Stimulated activated CD4-positive, alpha-beta T cell treated with anti-CD3 and anti-CD28 coated beads, Interleukin-15, amount 100 ng/mL, for 48 hours (primary cell): ENCODE measurements around the gene CAMKK2.
"Not testable (repeated sequence)": the region's sequence is repeated elsewhere in the genome, so short reads cannot be mapped to it uniquely, and the experiment has no call there.

Experiments
- DNase-seq, 2 donors: peaks; one replicate each; pipeline ENCODE4 v3.0.0-alpha.2; 2020; ENCODE audit warnings: low read depth in 2 of 2

CAMKK2 gene

GRCh38 chr12:121224591-121224990 lies 71.9 kb downstream of the CAMKK2 start:
- no peak for DNase-seq

- peak in 1 of 2 donors; percentile 34 for DNase-seq
These were observed 72.9 kb downstream of the CAMKK2 start for GRCh38 chr12:121223292-121224285.

DNA sequence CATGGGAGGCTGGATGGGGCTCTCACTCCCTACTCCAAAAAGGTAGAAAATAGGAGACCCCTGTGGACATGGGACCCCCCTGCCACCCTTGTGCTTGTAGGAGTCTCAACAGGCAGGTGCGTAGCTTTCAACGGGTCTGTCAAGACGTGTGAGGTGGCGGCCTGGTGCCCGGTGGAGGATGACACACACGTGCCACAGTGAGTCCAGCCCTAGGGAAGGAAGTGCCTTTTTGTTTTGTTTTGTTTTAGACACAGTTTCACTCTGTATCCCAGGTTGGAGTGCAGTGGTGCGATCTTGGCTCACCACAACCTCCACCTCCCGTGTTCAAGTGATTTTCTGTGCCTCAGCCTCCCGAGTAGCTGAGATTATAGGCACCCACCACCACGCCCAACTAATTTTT lies 73.7 kb downstream of the CAMKK2 start:
- DNase-seq = no peak

- no peak for DNase-seq
These were observed 77.0 kb downstream of the CAMKK2 start for GRCh38 chr12:121219353-121219986.

DNA sequence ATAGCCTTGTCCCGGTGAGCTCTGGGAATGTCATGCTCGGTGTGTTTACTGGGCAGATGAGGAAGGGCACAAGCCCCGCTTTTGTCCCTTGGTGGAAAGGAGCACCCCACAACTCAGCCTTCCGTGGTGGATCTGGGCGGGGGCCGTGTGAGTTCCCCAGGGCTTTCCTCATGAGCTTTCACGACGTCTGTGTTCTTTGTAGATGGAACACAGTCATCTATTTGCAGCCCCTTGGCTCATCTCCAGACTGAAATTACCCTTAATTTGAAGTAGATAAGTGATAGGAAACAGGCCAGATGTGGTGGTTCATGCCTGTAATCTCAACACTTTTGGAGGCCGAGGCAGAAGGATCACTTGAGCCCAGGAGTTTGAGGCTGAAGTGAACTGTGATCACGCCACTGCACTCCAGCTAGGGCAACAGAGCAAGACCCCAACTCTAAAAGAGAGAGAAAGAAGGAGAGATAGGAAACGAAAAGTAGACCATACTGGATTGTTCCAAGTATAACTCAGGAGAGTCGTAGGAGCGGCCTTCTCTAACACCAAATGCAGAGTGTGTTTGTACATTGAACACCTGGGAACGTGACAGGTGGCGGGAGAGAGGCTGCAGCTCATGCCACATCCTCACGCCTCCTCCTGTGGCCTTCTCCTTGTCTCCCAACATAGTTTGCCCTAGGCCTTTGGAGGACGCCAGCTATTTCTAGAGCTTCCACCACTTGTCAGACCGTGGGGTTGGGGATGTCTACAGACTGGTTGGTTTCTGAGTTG lies 77.7 kb downstream of the CAMKK2 start:
- DNase-seq = no peak

DNA sequence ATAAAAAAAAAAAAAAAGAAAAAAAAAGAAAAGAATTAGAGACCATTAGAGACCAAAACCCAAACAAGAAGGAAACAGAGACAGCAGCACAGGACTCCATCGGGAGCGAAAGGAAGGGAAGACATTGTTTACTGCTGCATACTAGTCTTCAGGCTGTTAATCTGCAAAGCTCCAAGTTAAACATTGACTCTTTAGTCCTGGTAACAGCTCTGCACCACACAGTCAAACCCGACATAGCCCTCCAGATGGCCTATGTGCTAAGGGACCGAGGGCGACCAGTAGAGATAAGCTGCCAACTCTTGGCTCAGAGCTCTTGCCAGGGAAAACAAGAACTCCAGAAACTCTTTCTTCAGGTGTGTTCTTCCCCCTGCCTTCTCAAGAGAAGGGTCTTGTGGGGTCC lies 78.7 kb downstream of the CAMKK2 start:
- no peak for DNase-seq

DNA sequence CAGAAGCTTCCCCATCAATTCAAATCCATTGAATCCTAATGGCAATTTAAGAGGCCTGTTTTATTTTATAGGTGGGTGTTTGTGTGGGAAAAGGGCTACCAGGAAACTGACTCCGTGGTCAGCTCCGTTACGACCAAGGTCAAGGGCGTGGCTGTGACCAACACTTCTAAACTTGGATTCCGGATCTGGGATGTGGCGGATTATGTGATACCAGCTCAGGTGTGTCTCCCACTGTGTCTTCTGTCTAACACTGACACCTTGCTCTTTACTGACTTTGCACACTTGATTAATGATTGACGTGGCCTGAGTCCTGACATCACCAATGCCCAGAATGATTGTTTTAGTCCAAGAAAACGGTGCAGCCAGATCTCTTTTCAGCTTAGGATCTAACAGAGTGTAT lies 79.4 kb downstream of the CAMKK2 start:
- no peak for DNase-seq

DNA sequence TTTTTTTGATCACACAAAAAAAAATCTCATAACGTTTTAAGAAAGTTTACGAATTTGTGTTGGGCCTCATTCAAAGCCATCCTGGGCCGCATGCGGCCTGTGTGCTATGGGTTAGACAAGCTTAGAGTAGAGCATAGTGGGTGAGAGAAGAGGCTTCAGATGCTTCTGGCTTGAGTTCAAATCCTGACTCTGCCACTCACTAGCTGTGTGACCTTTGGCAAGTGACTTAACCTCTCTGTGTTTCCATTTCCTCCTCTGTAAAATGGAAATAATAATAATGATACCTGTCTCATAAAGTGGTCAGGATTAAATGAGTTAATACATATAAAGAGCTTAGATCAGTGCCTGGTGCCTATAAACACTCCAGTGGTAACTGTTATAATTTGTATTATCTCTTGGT lies 80.4 kb downstream of the CAMKK2 start:
- no peak for DNase-seq

GRCh38 chr12:121214855-121215745 lies 81.4 kb downstream of the CAMKK2 start:
- no peak for DNase-seq

GRCh38 chr12:121214166-121214777 lies 82.2 kb downstream of the CAMKK2 start:
- DNase-seq = no peak

DNA sequence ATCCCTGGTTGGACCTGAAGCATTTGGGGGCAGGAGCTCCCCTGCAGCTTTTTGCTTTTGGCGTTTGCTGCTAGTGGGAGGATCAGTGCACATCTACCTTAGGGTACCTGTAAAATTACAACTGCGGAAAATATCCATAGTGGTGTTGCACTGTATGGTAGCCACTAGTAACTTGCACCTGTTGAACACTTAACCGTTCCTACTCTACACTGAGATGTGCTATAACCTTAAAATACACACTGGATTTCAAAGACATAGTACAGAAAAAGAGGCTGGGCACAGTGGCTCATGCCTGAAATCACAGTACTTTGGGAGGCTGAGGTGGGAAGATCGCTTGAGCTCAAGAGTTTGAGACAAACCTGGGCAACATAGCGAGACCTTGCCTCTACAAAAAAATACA lies 83.6 kb downstream of the CAMKK2 start:
- DNase-seq = no peak

GRCh38 chr12:121209624-121210572 lies 86.6 kb downstream of the CAMKK2 start, which contains the start of gene P2RX4:
Gene P2RX4 (plus strand): TSS chr12:121210129. CDS start chr12:121210165, 36 bp downstream.
- peak; percentile 71 to 87 for DNase-seq

DNA sequence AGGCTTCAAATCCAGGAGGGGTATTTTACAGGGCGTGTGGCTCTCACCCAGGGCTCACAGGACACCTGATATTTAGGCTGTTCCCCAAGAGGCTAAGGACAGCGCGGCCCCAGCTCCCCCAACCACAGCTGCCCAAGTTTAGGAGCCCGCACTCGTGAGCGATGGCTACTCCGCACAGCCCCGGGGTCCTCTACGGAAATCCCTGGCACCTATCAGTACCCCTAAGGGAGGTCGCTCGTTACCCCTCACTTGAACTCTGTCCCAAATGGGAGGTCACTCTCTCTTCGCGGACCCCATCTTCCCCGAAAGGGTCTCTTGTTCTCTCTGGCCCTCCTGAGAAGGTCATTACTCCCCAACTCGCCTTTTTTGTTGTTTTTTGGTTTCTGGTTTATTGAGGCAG lies 87.3 kb downstream of the CAMKK2 start:
- no peak for DNase-seq

DNA sequence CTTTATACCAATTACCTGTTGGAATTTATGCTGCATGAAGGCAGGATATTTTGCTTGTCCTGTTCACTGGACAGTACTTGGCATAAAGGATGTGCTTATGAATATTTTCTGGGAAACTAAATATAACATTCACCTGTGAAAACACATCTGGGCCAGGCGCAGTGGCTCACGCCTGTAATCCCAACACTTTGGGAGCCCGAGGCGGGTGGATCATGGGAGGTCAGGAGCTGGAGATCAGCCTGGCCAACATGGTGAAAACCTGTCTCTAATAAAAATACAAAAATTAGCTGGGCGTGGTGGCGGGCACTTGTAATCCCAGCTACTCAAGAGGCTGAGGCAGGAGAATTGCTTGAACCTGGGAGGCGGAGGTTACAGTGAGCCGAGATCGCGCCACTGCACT lies 87.9 kb downstream of the CAMKK2 start:
- not testable (repeated sequence) for DNase-seq

GRCh38 chr12:121205491-121205890 lies 91.0 kb downstream of the CAMKK2 start:
- no peak for DNase-seq

- DNase-seq = no peak
These were observed 93.0 kb downstream of the CAMKK2 start for GRCh38 chr12:121203482-121203881.

GRCh38 chr12:121202407-121203355 lies 93.8 kb downstream of the CAMKK2 start:
- DNase-seq = no peak

- DNase-seq = not testable (repeated sequence)
These were observed 95.4 kb downstream of the CAMKK2 start for GRCh38 chr12:121201140-121201539.
